Measurements from ENCODE around the gene GPRC6A. TPM values are rescaled to one million over a fixed set of nuclear protein-coding genes. Genes with fewer than 3 reads are reported as not detected.
A peak's percentile ranks its signal among the peaks of the same experiment; 100 is the strongest.

The GPRC6A gene, protein sequence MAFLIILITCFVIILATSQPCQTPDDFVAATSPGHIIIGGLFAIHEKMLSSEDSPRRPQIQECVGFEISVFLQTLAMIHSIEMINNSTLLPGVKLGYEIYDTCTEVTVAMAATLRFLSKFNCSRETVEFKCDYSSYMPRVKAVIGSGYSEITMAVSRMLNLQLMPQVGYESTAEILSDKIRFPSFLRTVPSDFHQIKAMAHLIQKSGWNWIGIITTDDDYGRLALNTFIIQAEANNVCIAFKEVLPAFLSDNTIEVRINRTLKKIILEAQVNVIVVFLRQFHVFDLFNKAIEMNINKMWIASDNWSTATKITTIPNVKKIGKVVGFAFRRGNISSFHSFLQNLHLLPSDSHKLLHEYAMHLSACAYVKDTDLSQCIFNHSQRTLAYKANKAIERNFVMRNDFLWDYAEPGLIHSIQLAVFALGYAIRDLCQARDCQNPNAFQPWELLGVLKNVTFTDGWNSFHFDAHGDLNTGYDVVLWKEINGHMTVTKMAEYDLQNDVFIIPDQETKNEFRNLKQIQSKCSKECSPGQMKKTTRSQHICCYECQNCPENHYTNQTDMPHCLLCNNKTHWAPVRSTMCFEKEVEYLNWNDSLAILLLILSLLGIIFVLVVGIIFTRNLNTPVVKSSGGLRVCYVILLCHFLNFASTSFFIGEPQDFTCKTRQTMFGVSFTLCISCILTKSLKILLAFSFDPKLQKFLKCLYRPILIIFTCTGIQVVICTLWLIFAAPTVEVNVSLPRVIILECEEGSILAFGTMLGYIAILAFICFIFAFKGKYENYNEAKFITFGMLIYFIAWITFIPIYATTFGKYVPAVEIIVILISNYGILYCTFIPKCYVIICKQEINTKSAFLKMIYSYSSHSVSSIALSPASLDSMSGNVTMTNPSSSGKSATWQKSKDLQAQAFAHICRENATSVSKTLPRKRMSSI
- not detected for total RNA-seq
- not detected for polyA plus RNA-seq
- long read RNA-seq, donor 1: 0 reads
- long read RNA-seq, donor 2: 0 reads

DNA sequence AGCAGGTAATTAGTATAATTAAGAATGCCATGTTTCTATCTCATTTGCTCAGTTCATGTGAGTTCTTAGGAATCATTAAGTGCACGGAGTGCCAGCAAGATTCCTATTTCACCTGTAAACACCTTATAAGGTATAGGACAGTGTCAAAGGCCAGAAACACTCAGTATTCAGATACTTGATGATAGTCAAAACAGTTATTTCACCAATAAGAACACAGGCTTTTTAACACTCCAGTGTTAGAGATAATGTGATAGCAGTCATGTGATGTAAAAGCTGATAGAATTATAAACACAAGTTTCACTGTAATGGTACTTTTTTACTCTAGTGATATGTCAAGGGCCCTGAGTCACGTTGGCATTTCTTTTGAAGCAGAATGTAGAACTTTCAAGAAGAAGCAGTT lies at the start of gene GPRC6A:
TSS of gene GPRC6A (minus strand) at position 101 of the 400 bp plus-strand sequence. CDS start at position 31, 70 bp downstream.
- 64 to 78% (median 71%) methylated on average over 2 of the region's 2 CpGs for WGBS, 5 donors
- no peaks in the 10 kb centered on the region for H3K27me3 ChIP-seq (replicated peaks in 1 of 7)
- intact Hi-C loops (cut with DNase I; ENCODE audit: low total_unique reads): no loop called here

GRCh38 chr6:116877743-116878142 lies 48.9 kb upstream of the GPRC6A start:
- intact Hi-C loops (cut with DNase I; ENCODE audit: low total_unique reads): no loop called here
- Histone ChIP-seq H3K4me3 (no peak overlapping the region), H3K9me3 (peaks cover 0 to 5% (median 0%) of the 10 kb centered on the region in 8 donors), H3K27ac (no peak overlapping the region), H3K36me3 (no peaks in the 10 kb centered on the region), H3K4me1 (peaks cover 0 to 15% (median 11%) of the 10 kb centered on the region in 6 donors), H3K27me3 (replicated peaks in 1 of 7) (peaks cover 0 to 64% (median 30%) of the 10 kb centered on the region in 7 donors)
- no peak for DNase-seq
- TF ChIP-seq POLR2A (IDR thresholded peaks at IDR 0.05) (no peak), POLR2AphosphoS5 (IDR thresholded peaks at IDR 0.05) (no peak), CTCF (IDR thresholded peaks at IDR 0.05 in 8 of 11, conservative IDR thresholded peaks at IDR 0.05 in 3 of 11) (no peak)
- WGBS, 5 donors: 7 to 14% (median 10%) methylated on average over 10 of the region's 10 CpGs

More for the DNA sequence above, at the start of gene GPRC6A:
- Histone ChIP-seq H3K4me1 (no peaks in the 10 kb centered on the region), H3K36me3 (no peaks in the 10 kb centered on the region), H3K4me3 (no peak within 1 kb of the TSS), H3K27ac (no peak within 1 kb of the TSS), H3K9me3 (peaks cover 0 to 7% (median under 1%) of the 10 kb centered on the region in 8 donors)
- no peak for TF ChIP-seq POLR2AphosphoS5 (IDR thresholded peaks at IDR 0.05)
- no peak for TF ChIP-seq POLR2A (IDR thresholded peaks at IDR 0.05)
- TF ChIP-seq CTCF (IDR thresholded peaks at IDR 0.05 in 8 of 11, conservative IDR thresholded peaks at IDR 0.05 in 3 of 11): no peak
- no peak for DNase-seq

- Histone ChIP-seq H3K4me3 (peak within 1 kb of the TSS in 6 of 8 donors; percentile 15 to 55 (median 20)), H3K4me1 (peaks cover 0 to 15% (median 11%) of the 10 kb centered on the region in 6 donors), H3K27me3 (replicated peaks in 1 of 7) (peaks cover 0 to 71% (median 30%) of the 10 kb centered on the region in 7 donors), H3K27ac (no peak within 1 kb of the TSS), H3K36me3 (no peaks in the 10 kb centered on the region), H3K9me3 (peaks cover 0 to 11% (median 0%) of the 10 kb centered on the region in 8 donors)
- 2 to 8% (median 4%) methylated on average over 31 to 73 of the region's 73 CpGs for WGBS, 5 donors
- intact Hi-C loops (cut with DNase I; ENCODE audit: low total_unique reads): no loop called here
- no peak for DNase-seq
- TF ChIP-seq POLR2AphosphoS5 (IDR thresholded peaks at IDR 0.05) (no peak), POLR2A (IDR thresholded peaks at IDR 0.05) (no peak), CTCF (IDR thresholded peaks at IDR 0.05 in 8 of 11, conservative IDR thresholded peaks at IDR 0.05 in 3 of 11) (no peak)
Measured at GRCh38 chr6:116876635-116877611, 48.0 kb upstream of the GPRC6A start, which contains the start of gene RFX6. Gene RFX6 (plus strand): TSS chr6:116877242. CDS start chr6:116877276, 34 bp downstream.

All from spleen (tissue), 13 donors.